SK-N-SH treated with all-trans-retinoic acid at 6 μM for 48 hours (cell line): ENCODE data around the gene SMIM13.

Experiments
- ATAC-seq: fragments of 200-7000 bp; cut with Tn5 transposase; 3 replicates; pipeline ENCODE4 v1.9.1; 2020; ENCODE audit warnings: mild to moderate bottlenecking, moderate library complexity
- ARNTL ChIP-seq: fragments of 450-650 bp; formaldehyde crosslinking; IDR thresholded peaks from 2 replicates; pipeline ENCODE4 v1.5.0; 2020; ENCODE audit warnings: low read depth, mild to moderate bottlenecking, moderate library complexity, borderline replicate concordance
- BACH2 ChIP-seq: fragments of 250-450 bp; sonication (Bioruptor Pico); IDR thresholded peaks from 2 replicates; pipeline ENCODE4 v1.9.0; 2021; ENCODE audit warnings: mild to moderate bottlenecking, borderline replicate concordance
- CREB5 ChIP-seq: fragments of 250-450 bp; sonication (Bioruptor Pico); IDR thresholded peaks from 2 replicates; pipeline ENCODE4 v1.5.1; 2020; ENCODE audit warnings: low read depth, mild to moderate bottlenecking, moderate library complexity
- CSDC2 ChIP-seq: fragments of 250-450 bp; sonication (Bioruptor Pico); IDR thresholded peaks from 2 replicates; pipeline ENCODE4 v1.5.0; 2020; ENCODE audit warnings: mild to moderate bottlenecking, moderate library complexity
- CSRNP3 ChIP-seq: fragments of 250-450 bp; sonication (Bioruptor Pico); IDR thresholded peaks from 2 replicates; pipeline ENCODE4 v1.5.1; 2021; ENCODE audit warnings: mild to moderate bottlenecking, moderate library complexity
- ESRRG ChIP-seq: fragments of 250-450 bp; sonication (Bioruptor Pico); IDR thresholded peaks from 2 replicates; pipeline ENCODE4 v1.6.1; 2021; ENCODE audit warnings: mild to moderate bottlenecking
- GLIS3 ChIP-seq: fragments of 250-450 bp; sonication (Bioruptor Pico); IDR thresholded peaks from 2 replicates; pipeline ENCODE4 v1.5.0; 2020; ENCODE audit warnings: mild to moderate bottlenecking, moderate library complexity
- OSR1 ChIP-seq: fragments of 250-450 bp; sonication (Bioruptor Pico); IDR thresholded peaks from 2 replicates; pipeline ENCODE4 v1.8.0; 2022; ENCODE audit warnings: moderate library complexity, mild to moderate bottlenecking, inconsistent platforms
- PATZ1 ChIP-seq: fragments of 250-450 bp; sonication (Bioruptor Pico); IDR thresholded peaks from 2 replicates; pipeline ENCODE4 v1.8.0; 2020; ENCODE audit warnings: mild to moderate bottlenecking, moderate library complexity, borderline replicate concordance
- POU6F1 ChIP-seq: fragments of 250-450 bp; sonication (Bioruptor Pico); IDR thresholded peaks from 2 replicates; pipeline ENCODE4 v1.8.0; 2021; ENCODE audit warnings: low read depth, mild to moderate bottlenecking, moderate library complexity, borderline replicate concordance
- PPARA ChIP-seq: fragments of 250-450 bp; sonication (Bioruptor Pico); IDR thresholded peaks from 2 replicates; pipeline ENCODE4 v1.5.0; 2020; ENCODE audit warnings: mild to moderate bottlenecking, borderline replicate concordance
- RARB ChIP-seq: fragments of 250-450 bp; sonication (Bioruptor Pico); IDR thresholded peaks from 2 replicates; pipeline ENCODE4 v1.8.0; 2021; ENCODE audit warnings: mild to moderate bottlenecking, moderate library complexity
- SNAI2 ChIP-seq: fragments of 250-450 bp; sonication (Bioruptor Pico); IDR thresholded peaks from 2 replicates; pipeline ENCODE4 v1.5.0; 2020; ENCODE audit warnings: mild to moderate bottlenecking, moderate library complexity
- TCF4 ChIP-seq: fragments of 250-450 bp; sonication (Bioruptor Pico); IDR thresholded peaks from 2 replicates; pipeline ENCODE4 v1.8.0; 2021; ENCODE audit warnings: mild to moderate bottlenecking, moderate library complexity, borderline replicate concordance
- TOX ChIP-seq: fragments of 250-450 bp; sonication (Bioruptor Pico); IDR thresholded peaks from 2 replicates; pipeline ENCODE4 v1.8.0; 2021; ENCODE audit warnings: mild to moderate bottlenecking, moderate library complexity, borderline replicate concordance
- TSHZ2 ChIP-seq: fragments of 250-450 bp; sonication (Bioruptor Pico); IDR thresholded peaks from 2 replicates; pipeline ENCODE4 v1.5.0; 2020; ENCODE audit warnings: mild to moderate bottlenecking, moderate library complexity
- ZC3H10 ChIP-seq: fragments of 250-450 bp; sonication (Bioruptor Pico); IDR thresholded peaks from 2 replicates; pipeline ENCODE4 v1.5.1; 2021; ENCODE audit warnings: mild to moderate bottlenecking, moderate library complexity
- ZFP3 ChIP-seq: fragments of 250-450 bp; sonication (Bioruptor Pico); IDR thresholded peaks from 2 replicates; pipeline ENCODE4 v1.5.0; 2020; ENCODE audit warnings: mild to moderate bottlenecking, moderate library complexity
- ZFP30 ChIP-seq: fragments of 450-650 bp; formaldehyde crosslinking; IDR thresholded peaks from 2 replicates; pipeline ENCODE4 v1.5.0; 2022; ENCODE audit warnings: mild to moderate bottlenecking, moderate library complexity
- ZNF565 ChIP-seq: fragments of 450-650 bp; formaldehyde crosslinking; conservative IDR thresholded peaks from 2 replicates; pipeline ENCODE4 v1.5.0; 2020; ENCODE audit warnings: low read depth, mild to moderate bottlenecking, moderate library complexity
- ZNF70 ChIP-seq: fragments of 450-650 bp; formaldehyde crosslinking; IDR thresholded peaks from 2 replicates; pipeline ENCODE4 v1.5.0; 2020; ENCODE audit warnings: mild to moderate bottlenecking, moderate library complexity
- ZNF8 ChIP-seq: fragments of 450-650 bp; formaldehyde crosslinking; IDR thresholded peaks from 2 replicates; pipeline ENCODE4 v1.5.0; 2020; ENCODE audit warnings: mild to moderate bottlenecking, moderate library complexity

Gene SMIM13

GRCh38 chr6:11072101-11072500, 21.5 kb upstream of the SMIM13 start:
- no peak for ATAC-seq
- no peak for TF ChIP-seq TSHZ2 (CRISPR knock-in tag)
- TF ChIP-seq CREB5 (CRISPR knock-in tag), result no peak
- no peak for TF ChIP-seq ARNTL
- no peak for TF ChIP-seq GLIS3
- no peak for TF ChIP-seq POU6F1 (CRISPR knock-in tag)
- TF ChIP-seq ZNF70, result no peak
- TF ChIP-seq PATZ1 (CRISPR knock-in tag), result no peak
- TF ChIP-seq BACH2, result no peak
- TF ChIP-seq CSDC2 (CRISPR knock-in tag), result no peak
- TF ChIP-seq SNAI2 (CRISPR knock-in tag), result no peak
- no peak for TF ChIP-seq ZC3H10 (CRISPR knock-in tag)
- no peak for TF ChIP-seq ZFP3 (CRISPR knock-in tag)
- TF ChIP-seq ZFP30 (CRISPR knock-in tag), result no peak
- TF ChIP-seq CSRNP3 (CRISPR knock-in tag), result no peak
- no peak for TF ChIP-seq TCF4 (CRISPR knock-in tag)
- TF ChIP-seq TOX (CRISPR knock-in tag), result no peak

GRCh38 chr6:11076540-11076939, 17.1 kb upstream of the SMIM13 start:
- TF ChIP-seq CSDC2 (CRISPR knock-in tag) (no peak), ESRRG (CRISPR knock-in tag) (no peak), ARNTL (no peak), ZNF8 (no peak), TOX (CRISPR knock-in tag) (no peak), GLIS3 (no peak), ZFP3 (CRISPR knock-in tag) (no peak), TCF4 (CRISPR knock-in tag) (no peak), ZNF70 (no peak), ZNF565 (CRISPR knock-in tag) (no peak), PPARA (CRISPR knock-in tag) (no peak), POU6F1 (CRISPR knock-in tag) (no peak), OSR1 (CRISPR knock-in tag) (no peak), ZFP30 (CRISPR knock-in tag) (no peak), CSRNP3 (CRISPR knock-in tag) (no peak), RARB (no peak), PATZ1 (CRISPR knock-in tag) (no peak), CREB5 (CRISPR knock-in tag) (no peak)
- TF ChIP-seq, all 23 proteins: peak for 0
- ATAC-seq, result no peak
